GM21447 (cell line): ENCODE data around the gene NPS.

Experiments
- ATAC-seq: cut with Tn5 transposase; IDR thresholded peaks from one replicate; pipeline ENCODE4 v1.9.1; 2021; ENCODE audit not compliant: unreplicated experiment

NPS gene

GRCh38 chr10:127556916-127557315 lies 7.8 kb downstream of the NPS start:
- ATAC-seq: no peak

- no peak for ATAC-seq
Measured at GRCh38 chr10:127561647-127562046, 12.5 kb downstream of the NPS start.

- ATAC-seq: no peak
Measured at GRCh38 chr10:127563718-127564553, 14.8 kb downstream of the NPS start.

- no peak for ATAC-seq
Measured at GRCh38 chr10:127564644-127565043, 15.5 kb downstream of the NPS start.

GRCh38 chr10:127565583-127565982 lies 16.5 kb downstream of the NPS start:
- no peak for ATAC-seq

GRCh38 chr10:127569210-127569609 lies 20.1 kb downstream of the NPS start:
- no peak for ATAC-seq

GRCh38 chr10:127570036-127570435 lies 20.9 kb downstream of the NPS start:
- no peak for ATAC-seq

GRCh38 chr10:127571386-127571785 lies 22.3 kb downstream of the NPS start:
- ATAC-seq: no peak

GRCh38 chr10:127576051-127576450 lies 26.9 kb downstream of the NPS start:
- no peak for ATAC-seq

GRCh38 chr10:127576740-127577161 lies 27.6 kb downstream of the NPS start:
- no peak for ATAC-seq

GRCh38 chr10:127577376-127578258 lies 28.5 kb downstream of the NPS start:
- no peak for ATAC-seq

GRCh38 chr10:127578259-127578960 lies 29.3 kb downstream of the NPS start:
- no peak for ATAC-seq

GRCh38 chr10:127578961-127579305 lies 29.8 kb downstream of the NPS start:
- ATAC-seq: no peak

GRCh38 chr10:127579640-127580039 lies 30.5 kb downstream of the NPS start:
- no peak for ATAC-seq

- no peak for ATAC-seq
Measured at GRCh38 chr10:127580822-127581221, 31.7 kb downstream of the NPS start.

GRCh38 chr10:127585519-127586023 lies 36.5 kb downstream of the NPS start:
- ATAC-seq: no peak

GRCh38 chr10:127587668-127588365 lies 38.7 kb downstream of the NPS start:
- ATAC-seq: no peak

- ATAC-seq: no peak
Measured at GRCh38 chr10:127592586-127592985, 43.5 kb downstream of the NPS start.

GRCh38 chr10:127600479-127600878 lies 51.4 kb downstream of the NPS start:
- ATAC-seq: no peak
